CD4-positive, alpha-beta T cell treated with Interleukin-6 at 100 ng/mL for 8 hours (primary cell): ENCODE data around the gene ANTXR1.

Experiments
- DNase-seq: peaks from one replicate; pipeline ENCODE4 v3.0.0-alpha.2; 2020; ENCODE audit warnings: mixed read lengths, low spot score

The ANTXR1 gene

GRCh38 chr2:69070969-69071368 lies 58.0 kb downstream of the ANTXR1 start:
- no peak for DNase-seq

DNA sequence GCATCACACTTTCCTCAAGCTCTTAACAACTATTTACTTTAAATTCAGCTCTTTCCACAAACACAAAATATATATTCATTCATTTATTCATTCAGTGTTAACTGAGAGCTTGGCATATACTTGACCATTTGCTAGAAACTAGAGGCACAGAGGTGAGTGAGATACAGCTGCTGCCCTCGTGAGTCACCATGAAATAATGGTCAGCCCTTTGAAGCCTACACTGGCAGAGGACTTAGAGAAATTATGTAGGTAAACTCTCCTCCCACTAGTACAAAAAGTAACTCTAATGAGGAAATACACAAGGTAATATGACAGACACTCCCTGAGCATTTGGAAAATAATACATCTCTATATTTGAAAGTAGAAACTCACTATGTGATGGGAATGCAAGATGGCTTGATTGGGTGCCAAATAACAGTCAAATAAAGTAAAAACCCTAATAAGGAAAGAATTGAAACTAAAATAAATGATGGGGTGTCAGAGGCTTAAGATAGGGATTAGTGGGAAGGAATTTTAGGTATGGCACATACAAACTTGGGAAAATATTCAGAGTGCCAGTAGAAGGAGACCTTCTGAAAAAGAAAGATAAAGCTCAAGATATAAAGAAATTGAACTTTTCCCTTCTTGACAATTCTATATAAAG lies 61.1 kb downstream of the ANTXR1 start:
- DNase-seq = no peak

- no peak for DNase-seq
Measured at GRCh38 chr2:69074918-69075317, 61.9 kb downstream of the ANTXR1 start.

- no peak for DNase-seq
Measured at GRCh38 chr2:69075486-69075885, 62.5 kb downstream of the ANTXR1 start.

DNA sequence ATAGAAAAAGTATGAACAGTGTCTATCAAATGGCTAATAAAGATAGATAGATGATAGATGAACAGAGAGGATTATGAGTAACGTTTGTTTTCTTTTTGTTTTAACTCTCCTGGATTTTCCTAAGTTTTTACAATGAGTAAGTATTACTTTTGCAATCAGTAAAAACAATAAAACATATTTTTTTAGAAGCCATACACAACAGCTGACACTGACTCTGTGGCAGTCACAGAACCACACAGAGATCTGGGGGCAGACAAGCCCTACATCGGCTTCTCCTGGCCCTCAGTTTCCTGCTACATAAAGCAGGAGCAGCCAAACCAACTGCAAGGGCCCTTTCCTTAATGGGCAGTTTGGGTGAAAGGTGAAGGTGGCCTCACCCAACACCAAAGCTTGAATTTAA lies 63.6 kb downstream of the ANTXR1 start:
- no peak for DNase-seq

GRCh38 chr2:69077252-69077950 lies 64.4 kb downstream of the ANTXR1 start:
- no peak for DNase-seq

GRCh38 chr2:69080071-69080470 lies 67.1 kb downstream of the ANTXR1 start:
- no peak for DNase-seq

DNA sequence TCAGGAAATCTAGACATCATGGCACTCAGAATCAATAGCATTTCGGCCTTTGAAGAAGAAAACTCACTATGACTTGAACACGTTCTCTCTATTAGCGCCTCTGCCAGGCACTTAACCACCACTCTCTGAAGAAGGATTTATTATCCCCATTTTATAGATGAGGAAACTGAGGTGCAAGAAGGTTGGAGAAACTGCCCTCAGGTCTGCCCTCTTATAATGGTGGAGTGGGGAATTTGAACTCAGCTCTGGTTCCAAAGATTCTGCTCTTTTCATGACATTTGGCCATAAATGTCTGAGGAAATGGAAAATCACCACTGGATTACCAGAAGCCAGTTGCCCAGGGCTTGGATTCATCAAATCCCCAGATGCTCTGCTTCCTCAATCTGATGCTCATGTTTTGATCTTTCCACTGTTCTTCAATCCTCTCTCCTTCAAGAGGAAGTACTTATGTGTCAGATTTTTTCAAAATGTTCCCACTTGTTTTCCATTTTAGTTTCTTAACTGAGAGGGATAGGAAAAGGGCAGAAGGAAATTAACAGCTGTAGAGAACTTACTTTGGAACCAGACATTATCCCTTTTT lies 68.1 kb downstream of the ANTXR1 start:
- no peak for DNase-seq

GRCh38 chr2:69081757-69082156 lies 68.8 kb downstream of the ANTXR1 start:
- DNase-seq = no peak

DNA sequence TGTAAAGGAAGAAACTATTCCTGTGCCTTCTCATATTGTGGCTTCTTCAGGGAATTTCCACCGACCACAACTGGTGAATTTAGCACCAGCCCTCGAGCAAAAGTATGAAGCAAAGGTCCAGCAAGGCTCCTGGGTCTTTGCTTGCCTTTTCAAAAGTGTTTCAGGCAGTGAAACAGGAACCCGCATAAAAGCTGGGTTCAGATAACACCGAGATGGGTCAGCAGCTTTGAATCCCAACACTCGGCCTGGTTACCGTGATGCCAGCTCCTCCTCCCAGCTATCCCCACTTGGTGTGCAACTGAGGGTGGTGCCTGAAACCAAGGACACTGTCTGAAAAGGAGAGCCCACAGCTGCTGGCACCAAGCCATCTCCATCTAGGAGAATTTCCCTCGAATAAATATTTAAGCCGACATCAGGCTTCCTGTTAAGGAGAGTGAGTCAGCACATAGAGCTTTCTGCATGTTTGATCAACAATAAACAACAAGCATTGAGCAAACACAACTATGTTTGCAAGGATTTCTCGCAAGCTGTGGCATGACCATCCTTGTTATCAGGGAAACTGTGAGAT lies 69.5 kb downstream of the ANTXR1 start:
- DNase-seq = no peak

GRCh38 chr2:69083235-69083748 lies 70.3 kb downstream of the ANTXR1 start:
- no peak for DNase-seq

- no peak for DNase-seq
Measured at GRCh38 chr2:69084492-69084891, 71.5 kb downstream of the ANTXR1 start.

- no peak for DNase-seq
Measured at GRCh38 chr2:69086466-69086865, 73.5 kb downstream of the ANTXR1 start.

GRCh38 chr2:69087211-69087911 lies 74.4 kb downstream of the ANTXR1 start:
- DNase-seq = no peak

DNA sequence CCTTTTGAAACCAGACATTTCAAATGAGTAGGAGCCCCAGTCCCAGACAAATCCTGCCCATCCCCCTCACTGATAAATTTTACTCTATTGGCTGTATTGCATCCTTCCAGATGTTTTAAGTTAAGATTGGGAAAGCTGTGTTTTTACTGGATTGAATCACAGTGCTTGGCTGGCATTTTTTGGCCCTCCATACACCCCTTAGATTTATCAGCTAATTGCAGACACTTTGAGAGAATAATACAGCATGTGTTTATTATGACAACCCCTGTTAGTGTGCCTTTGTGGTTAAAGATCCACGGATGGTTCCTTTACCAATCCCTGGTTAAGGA lies 74.9 kb downstream of the ANTXR1 start:
- no peak for DNase-seq

DNA sequence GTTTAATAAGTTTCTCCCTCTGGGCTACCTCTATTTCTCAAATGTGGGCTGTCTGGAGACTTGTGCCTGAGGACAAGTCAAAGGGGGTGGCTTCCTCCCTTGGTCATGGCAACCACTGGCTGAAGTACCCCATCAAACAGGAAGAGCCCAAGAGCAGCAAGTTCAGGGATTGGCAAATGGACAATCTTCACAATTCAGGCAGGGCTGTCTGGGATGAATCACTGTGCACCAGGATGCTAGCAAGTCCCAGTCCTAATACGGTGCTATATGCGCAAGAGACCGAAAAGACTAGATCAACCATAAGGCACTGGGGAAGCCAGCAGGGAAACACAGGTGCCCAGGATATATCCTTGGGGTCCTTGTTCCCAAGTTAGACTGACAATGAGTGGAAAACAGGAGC lies 75.5 kb downstream of the ANTXR1 start:
- no peak for DNase-seq

DNA sequence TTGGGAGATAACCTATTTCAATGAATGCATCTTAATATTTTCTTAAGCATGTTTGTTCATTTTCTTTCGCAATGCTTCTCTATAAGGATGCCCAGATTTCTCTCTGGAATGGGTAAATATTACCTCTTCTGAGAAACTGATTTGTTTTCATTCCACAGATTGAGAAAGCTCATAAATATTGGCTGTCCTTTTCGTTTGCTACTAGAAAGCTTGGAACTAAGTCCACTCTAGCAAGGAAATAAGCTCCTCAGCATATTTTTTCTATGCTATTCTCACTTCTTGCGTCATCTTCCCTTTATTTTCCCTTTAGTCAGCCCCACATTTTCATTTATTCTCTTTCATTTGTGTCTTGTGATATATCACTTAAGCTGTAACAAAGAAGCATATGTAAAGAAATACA lies 76.3 kb downstream of the ANTXR1 start:
- DNase-seq = no peak

- DNase-seq = no peak
Measured at GRCh38 chr2:69089998-69090397, 77.0 kb downstream of the ANTXR1 start.

- DNase-seq = no peak
Measured at GRCh38 chr2:69090820-69091219, 77.8 kb downstream of the ANTXR1 start.

- no peak for DNase-seq
Measured at GRCh38 chr2:69092857-69093256, 79.9 kb downstream of the ANTXR1 start.

DNA sequence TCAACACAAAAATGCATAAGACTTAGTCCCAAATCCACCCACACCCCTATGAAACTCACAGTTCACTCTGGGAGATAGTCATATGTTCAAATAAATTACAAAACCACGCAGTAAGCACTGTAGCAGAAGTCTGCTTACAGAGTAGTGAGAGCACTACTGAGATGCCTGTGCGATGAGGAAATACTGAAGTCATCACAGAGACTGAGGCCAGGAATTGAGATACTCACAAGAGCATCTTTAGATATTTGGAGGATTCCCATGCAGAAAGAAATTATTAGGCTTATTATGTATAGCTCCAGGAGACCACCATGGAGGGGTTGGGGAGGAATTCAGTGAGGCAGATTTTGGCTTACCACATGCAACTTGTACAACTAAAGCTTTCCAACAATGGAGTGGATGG lies 82.3 kb downstream of the ANTXR1 start:
- DNase-seq = no peak

- DNase-seq = no peak
Measured at GRCh38 chr2:69096326-69097095, 83.5 kb downstream of the ANTXR1 start.
